Lung (tissue), 12 donors: Measurements from ENCODE around the gene RAB27B. TPM values are rescaled to one million over a fixed set of nuclear protein-coding genes. Genes with fewer than 3 reads are reported as not detected.

Experiments
- ATAC-seq: fragments of 200-7000 bp; cut with Tn5 transposase; one replicate; pipeline ENCODE4 v1.9.1; 2020; ENCODE audit warnings: moderate number of reproducible peaks; ENCODE audit not compliant: insufficient read depth, low FRiP score
- DNase-seq, 3 donors: peaks; one replicate each; pipeline ENCODE4 v3.0.0-alpha.2; 2013 to 2017
- H3K27ac ChIP-seq, 2 donors: one replicate each; pipeline ENCODE4 v1.5.1; 2013; ENCODE audit warnings: mild to moderate bottlenecking in 2 of 2, moderate library complexity in 2 of 2, control low read depth in 1 of 2, inconsistent platforms in 1 of 2, low read depth in 1 of 2, low read length in 1 of 2
- H3K27me3 ChIP-seq, 3 donors: one replicate each; pipeline ENCODE4 v1.5.1; 2013; ENCODE audit warnings: low read length in 2 of 3; ENCODE audit not compliant: control insufficient read depth in 3 of 3, insufficient read depth in 3 of 3
- H3K36me3 ChIP-seq, 4 donors: one replicate each; pipeline ENCODE4 v1.5.1; 2013; ENCODE audit warnings: low read length in 4 of 4, mild to moderate bottlenecking in 1 of 4, moderate library complexity in 1 of 4; ENCODE audit not compliant: control insufficient read depth in 4 of 4, insufficient read depth in 4 of 4
- H3K4me1 ChIP-seq, 5 donors: one replicate each; pipeline ENCODE4 v1.5.1; 2013; ENCODE audit warnings: low read length in 5 of 5, mild to moderate bottlenecking in 2 of 5, moderate library complexity in 1 of 5; ENCODE audit not compliant: control insufficient read depth in 5 of 5, insufficient read depth in 5 of 5
- H3K4me3 ChIP-seq: one replicate; pipeline ENCODE4 v1.5.1; 2013; ENCODE audit warnings: mild to moderate bottlenecking, control low read depth, moderate library complexity
- H3K9ac ChIP-seq, 2 donors: one replicate each; pipeline ENCODE4 v1.5.1; 2013; ENCODE audit warnings: low read length in 2 of 2, control low read depth in 1 of 2; ENCODE audit not compliant: insufficient read depth in 1 of 2
- H3K9me3 ChIP-seq, 4 donors: one replicate each; pipeline ENCODE4 v1.5.1; 2013; ENCODE audit warnings: low read length in 3 of 4, mild to moderate bottlenecking in 1 of 4, moderate library complexity in 1 of 4; ENCODE audit not compliant: control insufficient read depth in 4 of 4, insufficient read depth in 3 of 4
- WGBS, 2 donors: extraction: QIAGEN DNeasy Blood & Tissue Kit; methylation state at CpG; one replicate each; pipeline ENCODE4 v1.1.7; 2013; 5-methylcytosine and 5-hydroxymethylcytosine counted together
- polyA plus RNA-seq, 2 donors: library from polyadenylated mRNA; stranded (reverse); fragments of 200-250 nt; gene quantifications; one replicate each; pipeline ENCODE4 v1.2.1, GENCODE V29; 2013
- total RNA-seq, 2 donors: library from RNA; depleted of rRNA in 1 of 2; stranded (reverse); fragments of >200 nt in 1 of 2; gene quantifications; one replicate each; pipeline ENCODE4 v1.2.1, GENCODE V29; 2014 to 2021
- TF ChIP-seq, protein P1 (sequence below): IDR thresholded peaks from 2 replicates; pipeline ENCODE4 v1.5.1; 2012; ENCODE audit warnings: mild to moderate bottlenecking; ENCODE audit errors: control extremely low read depth, extremely low read depth
- donor health status: control.
- donor health status: control.
- donor health status: Bipolar disorder and iron deficiency.
- donor health status: healthy.
- donor health status: DM: yes; HTN: yes; CAD: no.

The RAB27B gene
- total and polyA plus RNA-seq, 4 donors = 5.0 to 21.5 (median 7.5) TPM

DNA sequence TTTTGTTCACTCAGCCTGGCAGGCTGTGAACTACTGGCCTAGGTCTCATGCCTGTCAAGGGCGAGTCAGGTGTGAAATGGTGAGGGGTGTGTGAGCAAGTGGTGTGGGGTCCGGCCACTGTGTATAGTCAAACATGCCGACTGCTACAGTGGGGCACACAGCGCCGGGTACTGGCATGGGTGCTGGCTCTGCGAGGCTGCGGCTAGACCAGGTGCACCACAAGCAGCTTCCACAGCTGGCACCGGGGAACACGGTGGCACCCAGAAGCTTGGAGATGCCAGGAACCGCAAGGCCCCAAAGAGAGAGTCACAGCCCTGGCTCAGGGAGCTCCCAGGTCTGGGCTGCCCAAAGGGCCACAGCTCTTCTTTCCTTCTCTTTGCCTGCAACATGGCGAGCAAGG lies 81.3 kb downstream of the RAB27B start:
- Histone ChIP-seq H3K4me3 (no peak overlapping the region), H3K36me3 (peaks cover 0 to 26% (median 16%) of the 10 kb centered on the region in 4 donors), H3K9me3 (peaks cover 0 to 8% (median 0%) of the 10 kb centered on the region in 4 donors), H3K27ac (no peak overlapping the region), H3K9ac (no peak overlapping the region), H3K27me3 (no peaks in the 10 kb centered on the region), H3K4me1 (peaks cover 0 to 9% (median 0%) of the 10 kb centered on the region in 5 donors)
- TF ChIP-seq, protein P1, sequence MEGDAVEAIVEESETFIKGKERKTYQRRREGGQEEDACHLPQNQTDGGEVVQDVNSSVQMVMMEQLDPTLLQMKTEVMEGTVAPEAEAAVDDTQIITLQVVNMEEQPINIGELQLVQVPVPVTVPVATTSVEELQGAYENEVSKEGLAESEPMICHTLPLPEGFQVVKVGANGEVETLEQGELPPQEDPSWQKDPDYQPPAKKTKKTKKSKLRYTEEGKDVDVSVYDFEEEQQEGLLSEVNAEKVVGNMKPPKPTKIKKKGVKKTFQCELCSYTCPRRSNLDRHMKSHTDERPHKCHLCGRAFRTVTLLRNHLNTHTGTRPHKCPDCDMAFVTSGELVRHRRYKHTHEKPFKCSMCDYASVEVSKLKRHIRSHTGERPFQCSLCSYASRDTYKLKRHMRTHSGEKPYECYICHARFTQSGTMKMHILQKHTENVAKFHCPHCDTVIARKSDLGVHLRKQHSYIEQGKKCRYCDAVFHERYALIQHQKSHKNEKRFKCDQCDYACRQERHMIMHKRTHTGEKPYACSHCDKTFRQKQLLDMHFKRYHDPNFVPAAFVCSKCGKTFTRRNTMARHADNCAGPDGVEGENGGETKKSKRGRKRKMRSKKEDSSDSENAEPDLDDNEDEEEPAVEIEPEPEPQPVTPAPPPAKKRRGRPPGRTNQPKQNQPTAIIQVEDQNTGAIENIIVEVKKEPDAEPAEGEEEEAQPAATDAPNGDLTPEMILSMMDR = no peak
- WGBS, 2 donors = 84 to 89% methylated on average over 11 of the region's 11 CpGs
- no peak for DNase-seq
- ATAC-seq = no peak

DNA sequence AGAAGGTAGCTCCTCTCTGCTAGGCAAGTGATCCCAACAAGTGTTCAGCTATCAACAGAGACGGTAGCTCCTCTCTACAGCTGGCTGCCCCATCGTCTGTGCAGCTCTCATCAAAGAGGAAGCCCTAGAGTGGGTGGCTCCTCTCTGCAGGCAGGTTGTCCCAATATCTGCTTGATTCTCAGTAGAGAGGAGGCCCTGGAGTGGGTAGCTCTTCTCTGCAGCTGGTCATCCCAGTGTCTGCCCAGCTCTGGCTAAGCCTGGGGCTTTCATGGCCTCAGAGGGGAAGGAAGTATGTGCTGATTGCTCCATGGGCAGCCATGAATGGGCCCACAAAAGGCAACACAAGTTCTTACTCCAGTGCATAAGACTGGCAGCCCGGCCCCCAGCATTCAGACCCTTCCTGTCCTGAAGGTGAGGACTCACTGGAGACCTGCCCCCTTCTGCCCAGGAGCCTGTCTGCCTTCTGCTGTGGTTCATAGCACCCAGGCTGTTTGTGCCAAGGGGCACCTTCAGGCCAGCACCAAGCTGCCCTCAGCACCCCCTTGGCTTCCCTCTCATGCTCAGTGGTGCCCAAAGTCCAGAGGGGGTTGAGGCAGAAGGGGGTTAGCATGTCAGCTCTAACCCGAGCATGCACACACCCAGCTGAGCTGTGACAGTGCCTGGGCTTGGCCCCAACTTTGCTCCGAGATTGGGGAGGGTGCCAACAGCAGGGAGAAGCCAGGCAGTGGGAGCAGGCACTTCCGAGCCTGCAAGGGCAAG lies 82.1 kb downstream of the RAB27B start:
- Histone ChIP-seq H3K27ac (no peak overlapping the region), H3K27me3 (no peaks in the 10 kb centered on the region), H3K9me3 (peaks cover 0 to 8% (median 0%) of the 10 kb centered on the region in 4 donors), H3K36me3 (peaks cover 0 to 26% (median 15%) of the 10 kb centered on the region in 4 donors), H3K9ac (no peak overlapping the region), H3K4me1 (peaks cover 0 to 9% (median 0%) of the 10 kb centered on the region in 5 donors), H3K4me3 (no peak overlapping the region)
- WGBS, 2 donors = 85 to 95% methylated on average over 6 of the region's 6 CpGs
- ATAC-seq (no peak), DNase-seq (peak in 1 of 3 donors; percentile 28)
- TF ChIP-seq, protein P1 = no peak

DNA sequence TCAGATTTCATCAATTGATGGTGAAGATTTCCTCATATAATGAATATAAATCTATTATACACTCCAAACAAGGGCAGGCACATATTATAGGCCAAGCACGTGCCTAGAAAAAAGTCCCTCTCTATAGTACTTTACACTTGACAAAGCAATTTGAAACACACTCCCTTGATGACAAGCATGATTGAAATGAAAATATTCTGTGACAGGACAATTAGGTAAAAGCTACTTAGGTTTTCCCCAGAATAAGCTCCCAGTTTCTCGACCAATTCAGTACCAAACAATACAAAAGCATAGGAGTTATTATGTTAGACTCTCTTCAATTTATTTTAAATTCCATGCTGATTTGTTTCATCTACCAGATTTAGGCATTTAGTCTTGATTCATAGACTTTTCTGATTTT lies 83.3 kb downstream of the RAB27B start:
- no peaks in the 10 kb centered on the region for H3K27me3 ChIP-seq
- DNase-seq (no peak), ATAC-seq (no peak)
- peaks cover 0 to 8% (median 0%) of the 10 kb centered on the region in 4 donors for H3K9me3 ChIP-seq
- peaks cover 0 to 4% (median 0%) of the 10 kb centered on the region in 5 donors for H3K4me1 ChIP-seq
- H3K9ac ChIP-seq = no peak overlapping the region
- H3K36me3 ChIP-seq = peaks cover 0 to 33% (median 21%) of the 10 kb centered on the region in 4 donors
- WGBS, 2 donors = 86% methylated on average over 2 of the region's 2 CpGs
- H3K4me3 ChIP-seq = no peak overlapping the region
- H3K27ac ChIP-seq = no peak overlapping the region
- TF ChIP-seq, protein P1 = no peak
